Ovary (tissue), 3 donors: Measurements from ENCODE around the gene FOLR2.

ENCODE experiments used
- CTCF ChIP-seq, 3 donors: fragments of 450-650 bp in 2 of 3; fragments of 200-600 bp in 1 of 3; IDR thresholded peaks; one replicate each; pipeline versions ENCODE4 v1.5.1 to v1.8.0; 2016 to 2022; ENCODE audit warnings: antibody characterized with exemption in 3 of 3, mild to moderate bottlenecking in 1 of 3
- EP300 ChIP-seq: sonication (generic); formaldehyde crosslinking; IDR thresholded peaks from one replicate; pipeline ENCODE4 v1.6.1; 2017; ENCODE audit warnings: antibody characterized with exemption
- POLR2A ChIP-seq: fragments of 450-650 bp; IDR thresholded peaks from one replicate; pipeline ENCODE4 v1.6.1; 2017; ENCODE audit warnings: antibody characterized with exemption, mild to moderate bottlenecking, moderate library complexity
- donor health status: DM: no; HTN: no; CAD: no.

- TF ChIP-seq CTCF (IDR thresholded peaks at IDR 0.05) (no peak), POLR2A (no peak), EP300 (no peak)
These were observed 17.9 kb downstream of the FOLR2 start for GRCh38 chr11:72234514-72234830.
